ENCODE measurements around the gene MEF2D.

DNA sequence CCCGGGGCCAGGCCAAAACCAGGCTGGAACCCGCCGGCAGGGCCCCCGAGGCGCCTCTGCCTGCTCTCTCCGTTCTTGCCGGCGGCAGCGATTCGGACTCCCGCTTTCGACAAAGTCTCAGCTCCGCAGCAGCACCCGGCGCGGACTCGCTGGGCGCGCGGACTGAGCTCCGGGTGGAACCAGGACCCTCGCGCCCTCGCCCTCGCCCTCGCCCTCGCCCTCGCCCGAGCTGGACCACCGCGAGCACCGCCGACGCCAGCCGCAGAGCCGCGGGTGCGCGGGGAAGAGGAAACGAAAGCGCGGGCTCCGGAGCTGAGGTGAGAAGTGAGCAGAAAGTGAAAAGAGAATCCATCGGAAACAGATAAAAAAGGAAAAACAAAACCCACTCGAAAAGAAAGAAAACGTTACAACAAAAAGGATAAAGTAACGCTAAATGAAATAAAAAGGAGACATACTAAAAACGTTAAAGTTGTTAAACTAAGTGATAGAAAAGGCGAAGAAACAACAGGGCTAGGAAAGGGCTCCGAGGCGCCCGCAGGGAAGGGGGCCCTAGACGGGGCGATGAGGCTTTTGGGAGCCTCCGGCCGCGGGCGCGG is 64.9 kb downstream of the MEF2D start:
- TF ChIP-seq, protein P1, sequence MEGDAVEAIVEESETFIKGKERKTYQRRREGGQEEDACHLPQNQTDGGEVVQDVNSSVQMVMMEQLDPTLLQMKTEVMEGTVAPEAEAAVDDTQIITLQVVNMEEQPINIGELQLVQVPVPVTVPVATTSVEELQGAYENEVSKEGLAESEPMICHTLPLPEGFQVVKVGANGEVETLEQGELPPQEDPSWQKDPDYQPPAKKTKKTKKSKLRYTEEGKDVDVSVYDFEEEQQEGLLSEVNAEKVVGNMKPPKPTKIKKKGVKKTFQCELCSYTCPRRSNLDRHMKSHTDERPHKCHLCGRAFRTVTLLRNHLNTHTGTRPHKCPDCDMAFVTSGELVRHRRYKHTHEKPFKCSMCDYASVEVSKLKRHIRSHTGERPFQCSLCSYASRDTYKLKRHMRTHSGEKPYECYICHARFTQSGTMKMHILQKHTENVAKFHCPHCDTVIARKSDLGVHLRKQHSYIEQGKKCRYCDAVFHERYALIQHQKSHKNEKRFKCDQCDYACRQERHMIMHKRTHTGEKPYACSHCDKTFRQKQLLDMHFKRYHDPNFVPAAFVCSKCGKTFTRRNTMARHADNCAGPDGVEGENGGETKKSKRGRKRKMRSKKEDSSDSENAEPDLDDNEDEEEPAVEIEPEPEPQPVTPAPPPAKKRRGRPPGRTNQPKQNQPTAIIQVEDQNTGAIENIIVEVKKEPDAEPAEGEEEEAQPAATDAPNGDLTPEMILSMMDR (IDR thresholded peaks at IDR 0.05; ENCODE audit: low read length), result no peak
- TF ChIP-seq EZH2 (optimal IDR thresholded peaks at IDR 0.05; ENCODE audit: low read depth, low read length), result peak; percentile 98

All from MM.1S (cell line).